Activated naive CD8-positive, alpha-beta T cell treated with anti-CD3 and anti-CD28 coated beads, Interleukin-2, amount 50 U/mL, for 24 hours (primary cell): ENCODE data around the gene DICER1.

Experiments used
- ATAC-seq: fragments of 150-1000 bp; cut with Tn5 transposase; one replicate; pipeline ENCODE4 v1.10.0; 2021
- DNase-seq: peaks from one replicate; pipeline ENCODE4 v3.0.0; 2021
- H3K27ac Mint-ChIP-seq: one replicate; pipeline ENCODE4 v1.8.0; 2021; ENCODE audit warnings: mild to moderate bottlenecking, mixed read lengths
- H3K27me3 Mint-ChIP-seq: one replicate; pipeline ENCODE4 v1.8.0; 2021; ENCODE audit warnings: mixed read lengths
- H3K36me3 Mint-ChIP-seq: one replicate; pipeline ENCODE4 v1.8.0; 2021; ENCODE audit warnings: low read depth, mixed read lengths
- H3K4me1 Mint-ChIP-seq: one replicate; pipeline ENCODE4 v1.8.0; 2021; ENCODE audit warnings: mixed read lengths
- H3K4me3 Mint-ChIP-seq: one replicate; pipeline ENCODE4 v1.8.0; 2021; ENCODE audit warnings: mild to moderate bottlenecking, moderate library complexity, mixed read lengths
- H3K9me3 Mint-ChIP-seq: one replicate; pipeline ENCODE4 v1.8.0; 2021; ENCODE audit warnings: mixed read lengths

Gene DICER1

DNA sequence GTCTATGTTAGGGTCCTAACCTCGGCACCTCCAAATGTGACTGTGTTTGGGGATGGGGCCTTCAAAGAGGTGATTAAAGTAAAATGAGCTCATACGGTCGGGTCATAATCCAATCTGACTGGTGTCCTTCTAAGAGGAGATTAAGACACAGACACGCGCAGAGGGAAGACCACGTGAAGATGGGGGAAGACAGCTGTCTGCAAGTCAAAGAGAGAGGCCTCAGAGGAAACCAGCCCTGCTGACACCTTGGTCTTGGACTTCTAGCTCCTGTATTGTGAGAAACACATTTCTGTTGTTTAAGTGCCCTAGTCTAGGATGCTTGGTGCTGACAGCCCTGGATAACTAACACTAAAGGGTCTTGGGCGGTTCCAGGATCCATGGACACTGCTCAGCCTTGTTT lies 109.6 kb downstream of the DICER1 start:
- Mint-ChIP-seq H3K36me3 (no peaks in the 10 kb centered on the region), H3K4me1 (no peaks in the 10 kb centered on the region), H3K4me3 (no peak overlapping the region), H3K27me3 (peaks cover 10% of the 10 kb centered on the region), H3K27ac (no peak overlapping the region), H3K9me3 (no peaks in the 10 kb centered on the region)
- DNase-seq, result no peak
- no peak for ATAC-seq

DNA sequence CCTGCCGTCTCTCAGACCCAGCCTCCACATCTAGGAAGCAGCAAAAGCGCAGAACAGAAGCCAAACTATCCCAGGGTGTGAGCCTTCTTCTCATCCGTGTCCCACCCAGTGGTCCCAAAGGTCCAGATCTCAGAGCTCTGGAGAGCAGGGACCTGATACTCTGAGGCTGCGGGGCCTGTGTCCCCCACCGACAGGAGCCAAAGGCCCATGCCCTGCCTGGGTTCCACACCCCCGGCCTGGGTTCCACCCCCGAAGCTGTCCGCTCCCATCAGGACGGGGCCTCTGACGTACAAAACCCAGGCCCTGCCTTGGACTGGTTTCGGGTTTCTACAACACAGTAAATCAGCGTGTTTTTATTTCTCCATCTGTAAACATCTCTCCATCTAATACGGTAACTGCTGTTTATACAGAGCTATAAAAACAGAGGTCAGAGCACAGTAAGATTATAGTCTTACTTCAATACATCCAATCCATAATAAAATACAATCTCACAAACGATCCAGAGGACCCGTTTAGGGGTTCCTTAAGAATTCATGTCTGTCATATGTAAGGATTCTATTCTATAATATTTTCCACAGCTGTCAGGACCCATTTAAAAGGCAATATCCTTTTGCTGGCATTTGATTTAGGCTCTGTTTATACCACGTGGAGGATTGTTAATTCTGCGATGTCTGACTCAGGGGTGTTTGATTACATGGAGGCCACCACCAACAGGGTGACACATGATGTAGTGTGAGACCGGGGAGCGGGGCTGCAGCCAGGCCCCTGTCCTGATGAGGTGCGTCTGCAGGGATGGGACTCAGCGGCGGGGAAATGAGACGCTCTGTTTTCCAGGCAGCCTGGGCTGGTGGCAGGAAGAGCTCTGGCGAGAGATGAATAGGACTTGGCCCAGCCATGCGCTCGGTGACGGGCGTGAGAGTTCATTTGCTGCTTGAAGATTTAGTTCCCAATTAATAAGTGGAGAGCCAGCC lies 110.3 kb downstream of the DICER1 start:
- peaks cover 10% of the 10 kb centered on the region for H3K27me3 Mint-ChIP-seq
- H3K9me3 Mint-ChIP-seq, result no peaks in the 10 kb centered on the region
- no peak for DNase-seq
- H3K27ac Mint-ChIP-seq, result no peak overlapping the region
- no peaks in the 10 kb centered on the region for H3K36me3 Mint-ChIP-seq
- no peak overlapping the region for H3K4me3 Mint-ChIP-seq
- no peak for ATAC-seq
- no peaks in the 10 kb centered on the region for H3K4me1 Mint-ChIP-seq

DNA sequence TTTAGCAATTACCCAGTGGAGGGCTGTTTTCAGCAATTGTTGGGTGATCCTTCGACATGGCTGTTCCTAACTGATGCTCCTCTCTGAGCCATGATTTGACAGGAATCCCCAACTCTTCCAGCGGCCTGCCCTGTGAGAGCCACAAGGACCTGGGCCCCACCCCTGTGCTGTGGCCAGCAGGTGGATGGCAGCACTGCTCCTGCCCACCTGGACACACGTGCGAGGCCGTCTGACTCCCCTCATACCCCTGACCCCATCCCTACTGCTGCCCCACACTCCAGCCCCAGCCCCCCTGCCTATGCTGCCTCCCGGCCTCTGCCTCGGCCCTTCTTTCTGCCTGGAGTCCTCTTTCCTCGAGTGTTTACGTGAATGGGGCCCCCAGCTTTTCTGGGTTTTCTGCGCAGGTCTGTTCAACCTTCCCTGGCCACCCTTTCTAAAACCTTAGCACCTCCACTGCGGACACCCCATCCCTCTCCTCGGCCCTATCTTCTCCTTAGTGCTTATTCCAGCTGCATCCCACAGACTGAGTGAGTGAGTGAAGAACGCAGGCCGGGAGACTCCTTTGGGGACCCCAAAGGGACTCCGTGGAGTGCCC lies 111.4 kb downstream of the DICER1 start:
- Mint-ChIP-seq H3K36me3 (no peaks in the 10 kb centered on the region), H3K9me3 (no peaks in the 10 kb centered on the region), H3K27ac (no peak overlapping the region), H3K4me1 (no peaks in the 10 kb centered on the region), H3K27me3 (peaks cover 10% of the 10 kb centered on the region), H3K4me3 (no peak overlapping the region)
- ATAC-seq (no peak), DNase-seq (no peak)

DNA sequence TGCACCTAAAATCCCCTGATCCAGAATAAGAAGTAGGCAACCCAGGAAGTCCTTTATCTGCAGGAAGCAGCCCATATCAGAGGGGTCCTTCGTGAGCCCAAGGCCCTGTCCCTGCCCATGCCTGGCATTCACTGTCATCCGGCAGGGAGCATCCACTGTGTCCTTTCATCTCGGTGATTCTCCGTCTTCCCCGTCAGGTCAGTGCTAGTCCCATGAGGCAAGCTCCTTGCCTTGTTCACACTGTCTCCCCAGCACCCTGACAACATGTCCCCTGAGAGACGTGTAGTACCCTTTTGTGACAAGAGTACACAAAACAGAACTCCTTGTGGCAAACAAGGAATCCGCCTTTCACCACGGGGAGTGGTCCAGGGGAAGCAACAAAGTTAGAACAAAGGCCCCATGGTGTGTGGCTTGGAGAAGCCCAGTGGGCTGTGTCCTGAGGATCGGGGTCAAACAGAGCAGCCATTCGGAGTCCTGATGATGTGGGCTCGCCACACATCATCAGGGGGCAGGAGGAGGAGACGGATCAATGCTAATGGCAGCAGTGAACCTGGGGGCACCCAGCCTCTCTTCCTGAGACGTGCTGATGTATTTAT lies 112.1 kb downstream of the DICER1 start:
- no peak overlapping the region for H3K4me3 Mint-ChIP-seq
- DNase-seq (no peak), ATAC-seq (no peak)
- H3K36me3 Mint-ChIP-seq, result no peaks in the 10 kb centered on the region
- peaks cover 10% of the 10 kb centered on the region for H3K27me3 Mint-ChIP-seq
- no peaks in the 10 kb centered on the region for H3K9me3 Mint-ChIP-seq
- no peak overlapping the region for H3K27ac Mint-ChIP-seq
- H3K4me1 Mint-ChIP-seq, result no peaks in the 10 kb centered on the region

DNA sequence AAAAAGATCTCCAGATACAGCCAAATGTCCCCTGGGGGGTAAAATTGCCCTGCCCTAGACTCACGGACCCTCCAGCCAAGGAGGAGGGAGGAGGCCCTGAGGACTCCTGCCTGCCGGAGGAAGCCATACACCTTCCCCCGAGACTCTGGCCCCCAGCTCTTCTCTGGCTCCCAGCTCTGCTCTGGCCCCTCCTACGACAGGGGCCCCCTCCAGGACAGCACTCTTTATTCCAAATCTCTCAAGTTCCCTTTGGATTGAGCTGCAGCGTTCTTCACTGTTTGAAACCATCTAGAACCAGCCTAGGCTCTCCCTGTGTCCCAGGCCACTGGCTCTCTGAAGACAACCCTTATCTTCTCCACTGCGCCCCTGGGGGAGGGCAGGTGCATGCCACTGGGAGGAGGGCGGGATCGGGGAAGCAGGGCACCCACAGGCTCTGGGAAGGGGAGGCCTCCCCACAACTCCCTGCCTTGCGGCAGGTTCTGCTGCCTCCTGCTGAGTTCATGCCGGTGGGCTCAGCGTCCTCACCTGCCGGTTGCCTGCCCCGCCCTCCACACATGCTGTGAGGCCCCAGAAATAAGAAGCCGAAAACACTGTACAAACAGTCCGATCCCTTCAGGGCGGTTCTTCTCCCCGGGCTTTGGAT lies 112.7 kb downstream of the DICER1 start:
- no peak overlapping the region for H3K4me3 Mint-ChIP-seq
- ATAC-seq (no peak), DNase-seq (no peak)
- H3K27ac Mint-ChIP-seq, result no peak overlapping the region
- no peaks in the 10 kb centered on the region for H3K4me1 Mint-ChIP-seq
- no peaks in the 10 kb centered on the region for H3K9me3 Mint-ChIP-seq
- peaks cover 5% of the 10 kb centered on the region for H3K27me3 Mint-ChIP-seq
- no peaks in the 10 kb centered on the region for H3K36me3 Mint-ChIP-seq

DNA sequence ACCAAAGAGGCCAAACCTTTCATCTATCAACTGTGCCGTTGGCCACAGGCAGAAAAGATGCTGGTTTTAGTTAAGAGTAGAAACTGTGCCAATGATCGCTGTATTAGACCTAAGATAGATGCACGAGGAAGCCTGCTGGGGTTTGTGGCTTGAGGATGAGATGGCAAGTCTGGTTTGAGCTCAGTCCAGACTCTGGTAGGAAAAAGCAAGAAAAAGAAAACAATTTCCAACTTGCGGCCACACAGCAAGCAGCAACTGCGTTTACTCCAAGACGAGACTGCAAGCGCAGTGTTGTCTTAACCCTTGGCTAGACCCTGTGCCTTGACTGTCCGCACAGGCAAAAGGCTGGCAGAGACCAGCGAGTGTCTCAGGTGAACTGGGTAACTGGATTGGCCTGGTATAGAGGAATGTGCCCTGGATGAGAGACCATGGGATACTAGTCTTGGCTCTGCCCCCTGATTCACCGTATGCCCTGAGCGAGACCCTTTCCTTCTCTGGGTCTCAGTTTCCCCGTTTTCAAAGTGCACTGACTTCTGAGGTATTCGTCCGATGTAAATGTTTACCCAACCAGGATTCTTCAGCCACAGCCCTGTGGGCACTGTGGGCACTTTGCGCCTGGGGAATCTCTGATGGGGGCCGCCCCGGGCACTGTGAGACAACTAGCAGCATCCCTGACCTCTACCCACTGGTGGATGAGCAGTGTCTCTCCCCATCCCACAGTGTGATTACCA lies 113.4 kb downstream of the DICER1 start:
- H3K27me3 Mint-ChIP-seq, result peaks cover 5% of the 10 kb centered on the region
- H3K36me3 Mint-ChIP-seq, result no peaks in the 10 kb centered on the region
- H3K4me1 Mint-ChIP-seq, result no peaks in the 10 kb centered on the region
- H3K9me3 Mint-ChIP-seq, result no peaks in the 10 kb centered on the region
- ATAC-seq (no peak), DNase-seq (no peak)
- no peak overlapping the region for H3K27ac Mint-ChIP-seq
- no peak overlapping the region for H3K4me3 Mint-ChIP-seq

DNA sequence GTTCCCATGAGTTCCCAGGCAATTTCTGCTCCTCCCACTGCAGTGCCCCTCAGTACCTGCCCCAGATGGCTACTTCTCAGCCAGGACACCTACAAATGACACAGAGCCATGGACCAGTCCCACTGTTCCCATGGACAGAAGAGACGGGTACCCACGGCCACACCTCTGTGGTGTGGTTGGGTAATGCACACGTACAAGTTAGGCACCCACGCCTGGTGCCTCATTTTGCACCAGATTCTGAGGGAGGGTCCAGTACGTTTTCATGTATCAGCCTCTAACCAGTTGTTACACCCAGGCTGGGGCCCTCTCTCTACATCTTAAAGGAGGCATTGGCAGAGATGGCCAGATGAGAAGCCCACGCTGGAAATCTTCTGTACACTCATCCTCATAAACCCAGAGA lies 114.0 kb downstream of the DICER1 start:
- DNase-seq (no peak), ATAC-seq (no peak)
- peaks cover 4% of the 10 kb centered on the region for H3K27me3 Mint-ChIP-seq
- H3K4me1 Mint-ChIP-seq, result no peaks in the 10 kb centered on the region
- H3K9me3 Mint-ChIP-seq, result no peaks in the 10 kb centered on the region
- no peak overlapping the region for H3K4me3 Mint-ChIP-seq
- H3K36me3 Mint-ChIP-seq, result no peaks in the 10 kb centered on the region
- no peak overlapping the region for H3K27ac Mint-ChIP-seq

DNA sequence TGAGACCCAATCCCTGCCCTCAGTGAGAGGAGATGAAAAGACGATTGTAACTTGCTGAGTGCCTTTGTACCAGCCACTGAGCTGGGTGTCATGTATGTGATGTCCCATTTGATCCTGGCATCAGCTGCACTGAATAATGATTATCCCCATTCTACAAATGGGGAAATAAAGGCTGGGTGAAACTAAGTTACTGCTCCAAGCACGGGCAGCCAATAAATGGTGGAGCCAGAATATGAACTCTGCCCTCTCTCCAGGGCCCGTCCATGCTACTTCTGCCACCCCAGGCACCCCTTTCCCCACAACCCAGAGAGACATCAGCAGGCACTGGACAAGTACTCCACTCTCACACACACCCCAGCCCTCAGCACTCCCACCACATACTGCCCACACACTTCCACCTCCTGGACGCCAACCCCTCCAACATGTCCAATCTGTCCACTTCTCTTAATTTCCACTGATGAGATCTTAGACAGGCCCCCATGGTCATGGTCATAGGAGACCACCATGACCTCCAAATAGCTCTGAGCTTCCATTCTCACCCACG lies 115.8 kb downstream of the DICER1 start:
- no peaks in the 10 kb centered on the region for H3K4me1 Mint-ChIP-seq
- no peak overlapping the region for H3K27ac Mint-ChIP-seq

DNA sequence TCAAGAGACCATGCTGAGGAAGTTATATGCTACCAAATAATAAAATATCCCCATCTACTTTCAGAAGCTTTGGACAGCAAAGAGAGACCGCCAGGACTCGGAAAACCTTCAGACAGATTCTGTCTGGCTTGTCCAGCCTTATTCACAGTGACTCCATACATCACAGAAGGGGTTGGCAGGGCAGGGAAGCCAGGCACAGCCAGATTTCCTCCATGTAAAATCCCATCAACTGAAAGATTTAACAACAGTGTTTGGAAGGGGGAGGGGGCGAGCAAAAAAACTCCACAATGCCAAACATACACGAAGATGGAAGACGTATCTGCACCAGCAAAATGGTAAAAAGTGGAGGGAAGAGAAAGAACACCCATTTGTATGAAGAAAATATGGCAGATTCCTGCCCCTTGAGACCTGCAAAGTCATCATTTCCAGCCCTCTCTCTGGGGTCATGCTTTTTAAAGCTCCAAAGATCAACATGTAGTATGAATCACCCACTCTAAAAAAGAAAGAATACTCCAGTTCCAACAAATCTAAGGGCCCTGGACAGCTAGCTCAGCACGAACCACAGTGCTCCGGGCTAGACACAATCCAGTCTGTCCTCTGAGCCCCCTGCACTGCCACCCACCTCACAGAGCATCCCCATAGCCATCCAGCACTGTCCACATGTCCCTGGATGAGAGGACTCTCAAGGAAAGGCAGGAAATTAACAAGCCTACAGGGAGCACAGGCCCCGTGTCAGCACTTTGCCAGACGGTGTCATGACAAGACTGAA lies 116.4 kb downstream of the DICER1 start:
- Mint-ChIP-seq H3K27me3 (peaks cover 2% of the 10 kb centered on the region), H3K4me1 (no peaks in the 10 kb centered on the region), H3K9me3 (no peaks in the 10 kb centered on the region), H3K27ac (no peak overlapping the region), H3K36me3 (no peaks in the 10 kb centered on the region), H3K4me3 (no peak overlapping the region)
- DNase-seq (no peak), ATAC-seq (no peak)

More for the DNA sequence above, 115.8 kb downstream of the DICER1 start:
- no peaks in the 10 kb centered on the region for H3K9me3 Mint-ChIP-seq
- no peaks in the 10 kb centered on the region for H3K36me3 Mint-ChIP-seq
- no peak overlapping the region for H3K4me3 Mint-ChIP-seq
- no peak for ATAC-seq
- peaks cover 2% of the 10 kb centered on the region for H3K27me3 Mint-ChIP-seq
- DNase-seq, result no peak

DNA sequence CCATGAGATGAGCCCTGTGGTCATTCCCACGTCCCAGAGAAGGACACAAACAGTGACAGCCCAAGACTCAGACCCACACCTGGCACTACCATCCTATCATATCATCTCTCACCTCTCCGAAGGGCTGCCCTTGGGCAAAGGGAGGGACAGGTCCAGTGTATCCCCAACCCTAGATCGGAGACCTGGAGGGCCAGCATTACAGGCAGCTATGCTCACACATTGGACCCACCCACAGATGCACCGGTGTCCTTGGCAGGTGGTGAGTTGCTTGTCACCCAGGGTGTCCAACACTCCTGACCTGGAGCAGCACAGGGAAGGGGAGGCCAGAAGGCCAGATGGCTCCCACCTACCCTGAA lies 117.4 kb downstream of the DICER1 start:
- Mint-ChIP-seq H3K9me3 (no peaks in the 10 kb centered on the region), H3K27me3 (peaks cover 2% of the 10 kb centered on the region), H3K36me3 (no peaks in the 10 kb centered on the region), H3K4me1 (no peaks in the 10 kb centered on the region), H3K4me3 (no peak overlapping the region), H3K27ac (no peak overlapping the region)
- DNase-seq (no peak), ATAC-seq (no peak)

DNA sequence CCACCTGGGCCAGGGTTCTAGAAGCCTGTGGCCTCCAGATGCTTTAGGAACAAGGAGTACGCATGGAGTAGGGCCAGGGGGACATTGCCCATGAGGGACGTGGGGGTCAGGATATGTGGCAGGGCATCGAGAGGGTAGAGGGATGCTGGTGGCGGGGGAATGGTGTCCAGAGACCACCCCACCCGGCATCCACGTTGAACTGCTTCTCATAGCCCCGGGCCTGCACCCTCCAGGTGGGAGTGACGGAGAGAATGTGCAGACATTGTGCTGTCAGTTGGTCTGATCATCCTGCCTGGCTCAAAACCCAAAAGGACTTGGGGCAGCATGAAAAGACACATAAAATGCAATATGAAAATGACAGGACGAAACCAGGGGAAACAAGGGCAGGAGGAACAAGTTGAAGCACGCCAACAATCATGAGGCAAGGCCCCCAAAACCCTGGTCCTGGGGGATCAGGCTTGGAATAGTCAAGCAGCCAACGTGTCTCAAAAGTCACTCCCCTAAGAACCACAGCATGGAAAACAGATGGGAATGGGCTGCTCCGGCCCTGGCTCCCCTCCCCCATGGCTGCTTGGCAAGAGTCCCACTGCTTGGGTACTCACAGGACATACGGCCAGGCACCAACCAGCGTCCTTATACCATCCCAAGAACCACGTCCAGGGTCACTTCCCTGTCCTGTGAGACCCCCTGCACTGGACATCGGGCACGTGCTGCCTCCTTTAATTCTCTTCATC lies 117.9 kb downstream of the DICER1 start:
- no peak for ATAC-seq

DNA sequence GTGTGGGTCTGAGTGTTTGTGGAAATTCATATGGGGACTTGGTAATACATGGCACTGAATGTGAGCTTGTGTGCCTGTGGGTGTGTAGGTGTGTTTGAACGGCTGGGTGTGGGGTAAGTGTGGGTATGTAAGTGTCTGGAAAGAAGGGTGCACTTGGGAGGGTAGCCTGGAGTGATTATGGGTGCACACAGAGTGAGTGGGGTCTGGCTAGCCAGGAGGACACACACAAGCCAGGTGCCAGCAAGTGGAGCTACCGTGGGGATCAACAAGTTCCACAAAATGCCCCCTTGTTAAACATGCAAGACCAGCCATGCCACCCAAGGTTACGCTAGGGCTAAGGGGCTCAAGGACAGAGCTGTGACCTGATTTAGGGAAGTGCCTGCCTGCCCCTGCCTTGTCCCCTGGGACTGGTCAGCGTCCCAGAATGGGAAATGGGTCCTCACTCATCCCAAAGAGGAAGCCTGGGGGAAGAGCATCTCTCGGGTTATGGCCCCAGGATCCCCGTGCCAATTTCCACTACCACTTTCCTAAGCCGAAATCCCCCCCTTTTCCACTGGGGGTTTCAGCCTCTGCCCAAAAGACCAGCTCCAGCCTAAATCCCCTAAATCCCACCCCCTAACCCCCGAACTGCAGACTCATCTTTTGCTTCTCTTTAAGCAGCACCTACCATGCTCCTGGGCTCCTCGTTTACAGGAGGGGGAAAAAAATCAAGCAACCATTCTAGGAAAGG lies 118.6 kb downstream of the DICER1 start:
- Mint-ChIP-seq H3K4me1 (no peaks in the 10 kb centered on the region), H3K27ac (no peak overlapping the region), H3K36me3 (no peaks in the 10 kb centered on the region), H3K27me3 (peaks cover 2% of the 10 kb centered on the region), H3K4me3 (no peak overlapping the region), H3K9me3 (no peaks in the 10 kb centered on the region)
- ATAC-seq (no peak), DNase-seq (no peak)

More for the DNA sequence above, 117.9 kb downstream of the DICER1 start:
- Mint-ChIP-seq H3K4me1 (no peaks in the 10 kb centered on the region), H3K36me3 (no peaks in the 10 kb centered on the region), H3K4me3 (no peak overlapping the region), H3K9me3 (no peaks in the 10 kb centered on the region), H3K27me3 (peaks cover 2% of the 10 kb centered on the region), H3K27ac (no peak overlapping the region)
- no peak for DNase-seq
